ENCODE results near the gene SAMSN1. TPM values are rescaled to one million over a fixed set of nuclear protein-coding genes. Genes with fewer than 3 reads are reported as not detected.

SAMSN1 gene
- total RNA-seq, 3 donors from 2014 or later, result 3.2 to 11.1 (median 6.5) TPM

DNA sequence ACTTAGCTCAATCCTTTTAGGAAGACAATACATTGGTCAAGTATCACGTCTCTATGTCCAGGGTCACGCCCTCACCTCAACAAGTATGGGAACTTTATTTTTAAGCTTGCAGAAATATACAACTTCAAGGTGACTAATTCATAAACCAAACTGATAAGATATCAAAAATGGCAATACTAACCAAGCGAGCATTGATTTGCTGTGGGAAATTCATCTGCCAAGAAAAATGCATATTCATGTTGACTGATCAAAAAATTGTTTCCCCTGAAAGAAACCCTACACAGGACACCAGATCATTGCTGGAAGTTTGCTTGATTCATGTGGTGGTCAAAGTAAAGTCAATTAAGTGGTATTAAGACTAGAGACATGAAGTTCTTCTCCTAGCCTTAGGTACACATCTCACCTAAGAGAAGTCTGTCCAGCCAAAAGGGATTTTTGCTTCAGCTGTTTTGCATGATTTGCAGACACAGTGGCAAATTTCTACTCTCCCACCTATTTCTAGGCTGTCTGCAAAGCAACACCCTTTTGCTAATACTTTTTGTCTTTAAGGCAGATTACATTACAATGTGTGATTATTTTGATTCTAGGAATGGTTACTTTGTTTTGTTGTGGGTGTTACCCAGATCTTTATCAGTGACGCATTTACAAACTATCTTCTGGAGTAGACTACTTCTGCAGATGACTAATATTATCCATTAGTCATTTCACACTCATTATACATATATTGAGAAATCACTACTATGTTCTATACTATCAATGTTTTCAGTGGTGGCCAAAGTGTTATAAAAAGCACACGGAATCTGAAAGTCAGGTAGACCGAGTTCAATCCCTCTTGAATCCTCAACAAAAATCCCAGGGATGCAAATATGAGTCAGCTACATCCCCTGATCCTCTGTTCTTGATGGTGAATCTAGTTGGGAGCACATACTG lies 12.4 kb downstream of the SAMSN1 start:
- ATAC-seq (peak; percentile 76), DNase-seq (no peak)
- Histone ChIP-seq H3K36me3 (ENCODE audit: low read depth) (no peaks in the 10 kb centered on the region), H3K4me3 (no peak overlapping the region), H3K9me3 (no peaks in the 10 kb centered on the region), H3K4me1 (ENCODE audit: low read depth) (no peaks in the 10 kb centered on the region)
- intact Hi-C loops (cut with DNase I, micrococcal nuclease), result no loop called here
- TF ChIP-seq, protein P1, sequence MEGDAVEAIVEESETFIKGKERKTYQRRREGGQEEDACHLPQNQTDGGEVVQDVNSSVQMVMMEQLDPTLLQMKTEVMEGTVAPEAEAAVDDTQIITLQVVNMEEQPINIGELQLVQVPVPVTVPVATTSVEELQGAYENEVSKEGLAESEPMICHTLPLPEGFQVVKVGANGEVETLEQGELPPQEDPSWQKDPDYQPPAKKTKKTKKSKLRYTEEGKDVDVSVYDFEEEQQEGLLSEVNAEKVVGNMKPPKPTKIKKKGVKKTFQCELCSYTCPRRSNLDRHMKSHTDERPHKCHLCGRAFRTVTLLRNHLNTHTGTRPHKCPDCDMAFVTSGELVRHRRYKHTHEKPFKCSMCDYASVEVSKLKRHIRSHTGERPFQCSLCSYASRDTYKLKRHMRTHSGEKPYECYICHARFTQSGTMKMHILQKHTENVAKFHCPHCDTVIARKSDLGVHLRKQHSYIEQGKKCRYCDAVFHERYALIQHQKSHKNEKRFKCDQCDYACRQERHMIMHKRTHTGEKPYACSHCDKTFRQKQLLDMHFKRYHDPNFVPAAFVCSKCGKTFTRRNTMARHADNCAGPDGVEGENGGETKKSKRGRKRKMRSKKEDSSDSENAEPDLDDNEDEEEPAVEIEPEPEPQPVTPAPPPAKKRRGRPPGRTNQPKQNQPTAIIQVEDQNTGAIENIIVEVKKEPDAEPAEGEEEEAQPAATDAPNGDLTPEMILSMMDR (IDR thresholded peaks at IDR 0.05), result no peak

DNA sequence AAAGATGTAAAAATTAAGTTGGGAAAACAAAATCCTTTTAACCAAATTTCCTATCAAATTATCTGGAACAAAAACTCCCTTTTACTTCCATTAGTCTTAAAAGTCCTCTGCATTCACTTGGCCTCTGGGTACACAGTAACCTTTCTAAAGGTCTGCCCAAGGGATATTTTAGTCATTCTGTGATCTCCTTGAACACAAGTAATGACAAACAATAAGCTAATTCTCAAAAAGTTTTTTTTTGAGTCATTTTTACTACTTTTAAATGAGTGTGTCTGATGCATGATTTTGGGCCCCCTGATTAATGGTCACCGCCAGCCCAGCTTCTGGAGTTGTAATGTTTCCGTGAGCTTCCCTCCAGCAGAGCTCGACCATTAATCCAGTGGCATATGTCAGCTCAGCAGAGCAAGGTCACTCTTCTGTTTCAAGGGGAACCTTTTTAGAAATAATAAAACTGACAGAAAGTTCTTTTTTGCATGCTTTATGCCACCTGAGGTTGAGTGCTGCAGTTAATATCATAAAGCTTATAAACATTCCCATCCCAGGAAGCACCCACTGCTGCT lies 14.3 kb downstream of the SAMSN1 start:
- no peak overlapping the region for H3K4me3 ChIP-seq
- H3K9me3 ChIP-seq, result no peaks in the 10 kb centered on the region
- intact Hi-C loops (cut with DNase I, micrococcal nuclease), result no loop called here
- no peaks in the 10 kb centered on the region for H3K36me3 ChIP-seq (ENCODE audit: low read depth)
- DNase-seq (no peak), ATAC-seq (no peak)
- TF ChIP-seq, protein P1 (IDR thresholded peaks at IDR 0.05), result no peak
- no peaks in the 10 kb centered on the region for H3K4me1 ChIP-seq (ENCODE audit: low read depth)

DNA sequence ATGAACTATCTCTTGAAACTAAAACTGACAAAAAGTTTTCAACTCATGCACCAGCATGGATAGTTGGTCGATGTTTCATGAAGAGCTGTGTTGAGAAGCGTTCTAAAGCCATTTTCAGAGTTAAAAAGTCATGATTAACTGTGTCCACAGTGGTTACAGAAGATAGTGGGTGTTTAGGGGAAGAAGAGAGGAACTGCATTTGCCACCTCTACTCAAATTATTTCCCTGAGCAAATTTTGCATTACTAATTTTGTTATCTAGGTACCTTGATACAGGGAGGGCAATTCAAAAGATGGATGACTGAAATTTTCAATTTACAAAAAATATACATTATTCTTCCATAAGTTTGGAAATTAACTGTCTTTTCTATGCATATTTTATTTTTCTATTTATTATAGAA lies 15.5 kb downstream of the SAMSN1 start:
- TF ChIP-seq, protein P1 (IDR thresholded peaks at IDR 0.05), result no peak
- H3K4me1 ChIP-seq (ENCODE audit: low read depth), result no peaks in the 10 kb centered on the region
- intact Hi-C loops (cut with DNase I, micrococcal nuclease), result no loop called here
- no peaks in the 10 kb centered on the region for H3K9me3 ChIP-seq
- DNase-seq (no peak), ATAC-seq (no peak)
- H3K36me3 ChIP-seq (ENCODE audit: low read depth), result no peaks in the 10 kb centered on the region
- no peak overlapping the region for H3K4me3 ChIP-seq

GRCh38 chr21:14528815-14529214 lies 17.3 kb downstream of the SAMSN1 start:
- TF ChIP-seq, protein P1 (IDR thresholded peaks at IDR 0.05), result no peak
- no peak overlapping the region for H3K4me3 ChIP-seq
- ATAC-seq (no peak), DNase-seq (no peak)
- H3K4me1 ChIP-seq (ENCODE audit: low read depth), result no peaks in the 10 kb centered on the region
- H3K9me3 ChIP-seq, result no peaks in the 10 kb centered on the region
- no peaks in the 10 kb centered on the region for H3K36me3 ChIP-seq (ENCODE audit: low read depth)
- intact Hi-C loops (cut with DNase I, micrococcal nuclease), result no loop called here

- Histone ChIP-seq H3K4me3 (no peak overlapping the region), H3K36me3 (ENCODE audit: low read depth) (no peaks in the 10 kb centered on the region), H3K9me3 (no peaks in the 10 kb centered on the region), H3K4me1 (ENCODE audit: low read depth) (no peaks in the 10 kb centered on the region)
- ATAC-seq (peak; percentile 25), DNase-seq (no peak)
- intact Hi-C loops (cut with DNase I, micrococcal nuclease), result no loop called here
- TF ChIP-seq, protein P1 (IDR thresholded peaks at IDR 0.05), result no peak
These were observed 18.1 kb downstream of the SAMSN1 start for GRCh38 chr21:14527696-14528652.
